ENCODE results near the gene MRPL16.
A peak's percentile ranks its signal among the peaks of the same experiment; 100 is the strongest.
"Not testable (repeated sequence)": the region's sequence is repeated elsewhere in the genome, so short reads cannot be mapped to it uniquely, and the experiment has no call there.

Gene MRPL16

DNA sequence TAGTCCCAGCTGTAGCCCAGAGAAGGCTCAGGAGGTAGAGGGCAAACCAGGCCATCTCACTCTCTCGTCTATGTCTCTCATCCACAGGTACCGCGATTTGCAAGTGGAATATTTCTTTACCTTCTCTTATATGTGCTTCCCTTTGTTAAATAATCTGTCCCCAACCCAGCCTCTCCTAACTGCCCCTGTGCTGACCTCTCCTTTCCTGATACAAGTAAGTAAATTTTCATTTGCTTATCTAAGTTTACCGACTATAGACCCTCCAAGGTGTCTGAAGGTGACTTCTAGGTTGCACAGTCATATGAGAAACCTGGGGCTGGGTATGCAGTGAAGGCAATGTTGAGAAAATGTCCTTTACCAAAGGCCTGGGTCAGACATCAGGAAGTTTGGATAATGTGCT, 34.8 kb upstream of the MRPL16 start, which contains the start of gene CBLIF:
TSS of gene CBLIF (minus strand) at position 101 of the 400 bp plus-strand sequence. CDS start at position 55, 46 bp downstream.
- H3K9ac ChIP-seq (ENCODE audit: low read depth in 1 of 2, low read length in 2 of 2): no peak within 1 kb of the TSS
- no peaks in the 10 kb centered on the region for H3K9me3 ChIP-seq (ENCODE audit: control insufficient read depth in 2 of 2, low read length in 2 of 2)
- no peak within 1 kb of the TSS for H3K4me3 ChIP-seq (ENCODE audit: low read length in 2 of 2)
- H3K27ac ChIP-seq (ENCODE audit: low read depth in 2 of 2, low read length in 2 of 2): peak within 1 kb of the TSS in 1 of 2 donors; percentile 9
- H3K36me3 ChIP-seq (ENCODE audit: control insufficient read depth in 2 of 2, insufficient read depth in 2 of 2, low read length in 2 of 2): no peaks in the 10 kb centered on the region
- peaks cover 5 to 19% of the 10 kb centered on the region in 2 donors for H3K4me1 ChIP-seq (ENCODE audit: control insufficient read depth in 2 of 2, insufficient read depth in 2 of 2, low read length in 2 of 2)
- H3K27me3 ChIP-seq (ENCODE audit: control insufficient read depth in 2 of 2, insufficient read depth in 2 of 2, low read length in 2 of 2): no peaks in the 10 kb centered on the region

DNA sequence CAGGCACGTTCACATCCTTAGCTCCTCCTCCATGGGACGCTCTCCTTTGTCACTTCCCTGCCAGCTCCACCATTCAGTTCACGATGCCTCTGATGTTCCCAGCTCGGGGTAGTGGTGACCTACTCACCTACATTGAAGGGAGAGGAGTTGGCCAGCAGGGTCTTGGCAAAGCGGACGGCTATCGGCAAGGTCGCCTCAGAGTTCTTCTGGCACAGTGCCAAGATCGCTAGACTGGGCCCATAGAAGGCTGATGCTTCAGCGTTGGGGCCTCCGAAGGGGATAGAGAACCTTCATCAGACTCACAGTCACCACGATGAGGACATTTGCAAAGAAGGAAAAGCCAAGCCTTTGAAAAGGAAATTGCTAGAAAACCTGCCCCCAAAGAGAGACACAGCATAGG, 31.7 kb upstream of the MRPL16 start:
- Histone ChIP-seq H3K27me3 (ENCODE audit: control insufficient read depth in 2 of 2, insufficient read depth in 2 of 2, low read length in 2 of 2) (no peaks in the 10 kb centered on the region), H3K4me1 (ENCODE audit: control insufficient read depth in 2 of 2, insufficient read depth in 2 of 2, low read length in 2 of 2) (peaks cover 0 to 9% of the 10 kb centered on the region in 2 donors), H3K27ac (ENCODE audit: low read depth in 2 of 2, low read length in 2 of 2) (no peak overlapping the region), H3K9ac (ENCODE audit: low read depth in 1 of 2, low read length in 2 of 2) (no peak overlapping the region), H3K36me3 (ENCODE audit: control insufficient read depth in 2 of 2, insufficient read depth in 2 of 2, low read length in 2 of 2) (no peaks in the 10 kb centered on the region), H3K9me3 (ENCODE audit: control insufficient read depth in 2 of 2, low read length in 2 of 2) (no peaks in the 10 kb centered on the region), H3K4me3 (ENCODE audit: low read length in 2 of 2) (no peak overlapping the region)

DNA sequence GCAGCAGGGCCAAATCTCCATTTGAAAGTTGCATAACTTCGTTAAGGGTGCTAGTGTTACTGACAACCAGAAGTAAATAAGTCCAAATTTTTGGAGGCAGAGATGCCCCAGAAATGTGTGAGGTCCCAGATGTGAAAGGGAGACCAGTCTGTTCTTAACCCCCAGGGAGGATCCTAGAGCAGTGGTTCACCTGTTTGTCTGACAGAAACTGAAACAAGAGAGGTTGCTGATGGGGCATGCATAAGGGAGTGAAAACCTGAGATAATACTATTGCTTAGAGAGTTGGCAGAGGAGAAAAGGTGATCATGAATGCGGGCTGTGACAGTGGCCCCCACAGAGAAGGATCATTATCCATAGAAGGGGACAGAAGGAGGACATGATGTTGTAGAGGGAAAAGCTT, 30.9 kb upstream of the MRPL16 start:
- peaks cover 0 to 3% of the 10 kb centered on the region in 2 donors for H3K4me1 ChIP-seq (ENCODE audit: control insufficient read depth in 2 of 2, insufficient read depth in 2 of 2, low read length in 2 of 2)
- no peak overlapping the region for H3K27ac ChIP-seq (ENCODE audit: low read depth in 2 of 2, low read length in 2 of 2)
- H3K4me3 ChIP-seq (ENCODE audit: low read length in 2 of 2): no peak overlapping the region
- no peaks in the 10 kb centered on the region for H3K36me3 ChIP-seq (ENCODE audit: control insufficient read depth in 2 of 2, insufficient read depth in 2 of 2, low read length in 2 of 2)
- no peaks in the 10 kb centered on the region for H3K9me3 ChIP-seq (ENCODE audit: control insufficient read depth in 2 of 2, low read length in 2 of 2)
- no peak overlapping the region for H3K9ac ChIP-seq (ENCODE audit: low read depth in 1 of 2, low read length in 2 of 2)
- no peaks in the 10 kb centered on the region for H3K27me3 ChIP-seq (ENCODE audit: control insufficient read depth in 2 of 2, insufficient read depth in 2 of 2, low read length in 2 of 2)

DNA sequence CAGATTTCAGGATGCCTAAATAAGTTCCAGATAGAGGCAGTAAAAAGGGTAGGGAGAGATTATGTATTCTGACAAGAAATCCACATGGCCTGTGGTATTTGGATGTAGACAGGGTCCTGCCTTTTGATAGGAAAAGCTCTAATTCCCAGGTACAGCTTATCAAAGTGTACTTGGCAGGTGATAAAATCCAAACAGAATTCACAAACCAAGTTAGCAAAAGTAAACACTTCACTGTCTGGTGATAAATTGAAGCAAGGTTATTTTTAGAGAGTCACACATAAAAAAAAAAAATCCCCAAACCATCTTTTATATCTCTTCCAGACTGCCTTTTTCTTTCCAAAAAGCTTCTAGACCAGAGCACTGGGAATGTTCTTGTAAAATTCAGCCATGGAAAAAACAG, 29.0 kb upstream of the MRPL16 start:
- Histone ChIP-seq H3K4me3 (ENCODE audit: low read length in 2 of 2) (no peak overlapping the region), H3K9me3 (ENCODE audit: control insufficient read depth in 2 of 2, low read length in 2 of 2) (no peaks in the 10 kb centered on the region), H3K9ac (ENCODE audit: low read depth in 1 of 2, low read length in 2 of 2) (no peak overlapping the region), H3K27ac (ENCODE audit: low read depth in 2 of 2, low read length in 2 of 2) (no peak overlapping the region), H3K36me3 (ENCODE audit: control insufficient read depth in 2 of 2, insufficient read depth in 2 of 2, low read length in 2 of 2) (no peaks in the 10 kb centered on the region), H3K27me3 (ENCODE audit: control insufficient read depth in 2 of 2, insufficient read depth in 2 of 2, low read length in 2 of 2) (no peaks in the 10 kb centered on the region), H3K4me1 (ENCODE audit: control insufficient read depth in 2 of 2, insufficient read depth in 2 of 2, low read length in 2 of 2) (no peaks in the 10 kb centered on the region)

DNA sequence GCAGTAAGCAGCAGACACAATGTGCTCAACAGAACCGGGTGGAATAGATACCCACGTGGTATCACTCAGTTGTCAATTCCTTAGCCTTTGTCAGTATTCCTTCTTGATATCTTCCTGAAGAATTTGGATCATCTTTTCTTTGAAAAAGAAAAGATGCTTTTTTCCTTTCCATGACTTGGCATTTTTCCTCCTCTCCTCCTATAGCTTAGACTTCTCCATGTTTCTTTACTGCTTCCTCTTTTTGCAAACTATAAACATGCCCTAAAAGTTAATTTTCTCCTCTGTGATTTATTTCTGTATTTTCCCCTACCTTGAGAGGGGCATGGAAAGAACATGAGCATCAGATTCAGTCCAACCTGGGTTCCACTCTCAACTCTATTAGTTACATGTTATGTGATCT, 23.0 kb upstream of the MRPL16 start:
- Histone ChIP-seq H3K9me3 (ENCODE audit: control insufficient read depth in 2 of 2, low read length in 2 of 2) (no peaks in the 10 kb centered on the region), H3K27me3 (ENCODE audit: control insufficient read depth in 2 of 2, insufficient read depth in 2 of 2, low read length in 2 of 2) (no peaks in the 10 kb centered on the region), H3K4me1 (ENCODE audit: control insufficient read depth in 2 of 2, insufficient read depth in 2 of 2, low read length in 2 of 2) (no peaks in the 10 kb centered on the region), H3K4me3 (ENCODE audit: low read length in 2 of 2) (no peak overlapping the region), H3K36me3 (ENCODE audit: control insufficient read depth in 2 of 2, insufficient read depth in 2 of 2, low read length in 2 of 2) (no peaks in the 10 kb centered on the region), H3K27ac (ENCODE audit: low read depth in 2 of 2, low read length in 2 of 2) (no peak overlapping the region), H3K9ac (ENCODE audit: low read depth in 1 of 2, low read length in 2 of 2) (no peak overlapping the region)

DNA sequence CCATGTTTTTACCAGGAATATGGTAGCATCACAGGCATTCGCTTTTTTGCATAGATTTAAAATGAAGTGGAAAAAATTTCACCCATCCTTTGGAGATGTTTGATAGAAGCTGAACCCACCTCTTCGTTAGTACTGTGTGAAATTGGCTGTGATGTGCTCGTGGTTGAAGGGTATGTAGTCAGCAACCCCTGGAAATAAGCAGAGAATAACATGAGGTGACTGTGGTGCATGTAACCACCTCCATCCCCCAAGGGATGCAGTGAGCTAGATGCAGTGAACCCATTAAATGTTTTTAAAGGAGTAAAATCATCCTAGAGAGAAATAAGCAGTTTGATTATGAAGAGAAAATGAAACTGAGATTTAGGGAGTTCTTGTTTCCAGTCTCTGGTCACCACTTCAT, 18.8 kb upstream of the MRPL16 start:
- Histone ChIP-seq H3K27me3 (ENCODE audit: control insufficient read depth in 2 of 2, insufficient read depth in 2 of 2, low read length in 2 of 2) (no peaks in the 10 kb centered on the region), H3K4me3 (ENCODE audit: low read length in 2 of 2) (no peak overlapping the region), H3K36me3 (ENCODE audit: control insufficient read depth in 2 of 2, insufficient read depth in 2 of 2, low read length in 2 of 2) (no peaks in the 10 kb centered on the region), H3K27ac (ENCODE audit: low read depth in 2 of 2, low read length in 2 of 2) (no peak overlapping the region), H3K9me3 (ENCODE audit: control insufficient read depth in 2 of 2, low read length in 2 of 2) (no peaks in the 10 kb centered on the region), H3K9ac (ENCODE audit: low read depth in 1 of 2, low read length in 2 of 2) (no peak overlapping the region), H3K4me1 (ENCODE audit: control insufficient read depth in 2 of 2, insufficient read depth in 2 of 2, low read length in 2 of 2) (no peaks in the 10 kb centered on the region)

DNA sequence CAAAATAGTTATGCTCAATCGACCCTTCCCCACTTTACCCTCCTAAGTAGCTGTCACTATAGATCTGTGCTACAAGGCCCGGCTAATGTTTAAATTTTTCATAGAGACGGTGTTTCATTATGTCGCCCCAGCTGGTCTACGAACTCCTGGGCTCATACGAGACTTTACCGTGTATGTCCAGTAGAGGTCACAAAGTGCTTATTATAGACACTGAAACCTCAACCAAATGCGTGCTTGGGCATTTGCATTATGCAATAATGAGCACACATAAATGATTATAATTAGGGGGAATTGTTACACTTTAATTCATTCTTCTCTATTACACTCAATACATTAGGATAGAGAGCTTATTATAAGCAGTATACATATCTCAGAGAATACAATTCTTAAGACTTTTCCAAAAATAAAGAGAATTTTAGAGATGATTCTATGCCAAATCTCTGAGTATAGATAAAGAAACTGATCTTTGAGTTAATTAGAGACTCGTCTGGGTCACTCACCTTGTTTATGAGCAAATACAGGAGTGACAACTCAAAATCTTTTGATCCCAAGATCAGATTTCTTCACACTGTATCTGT, 12.5 kb upstream of the MRPL16 start:
- Histone ChIP-seq H3K9ac (ENCODE audit: low read depth in 1 of 2, low read length in 2 of 2) (peak overlapping the region in 1 of 2 donors; percentile 53), H3K27ac (ENCODE audit: low read depth in 2 of 2, low read length in 2 of 2) (no peak overlapping the region), H3K4me1 (ENCODE audit: control insufficient read depth in 2 of 2, insufficient read depth in 2 of 2, low read length in 2 of 2) (no peaks in the 10 kb centered on the region), H3K9me3 (ENCODE audit: control insufficient read depth in 2 of 2, low read length in 2 of 2) (no peaks in the 10 kb centered on the region), H3K27me3 (ENCODE audit: control insufficient read depth in 2 of 2, insufficient read depth in 2 of 2, low read length in 2 of 2) (no peaks in the 10 kb centered on the region), H3K36me3 (ENCODE audit: control insufficient read depth in 2 of 2, insufficient read depth in 2 of 2, low read length in 2 of 2) (no peaks in the 10 kb centered on the region), H3K4me3 (ENCODE audit: low read length in 2 of 2) (no peak overlapping the region)

DNA sequence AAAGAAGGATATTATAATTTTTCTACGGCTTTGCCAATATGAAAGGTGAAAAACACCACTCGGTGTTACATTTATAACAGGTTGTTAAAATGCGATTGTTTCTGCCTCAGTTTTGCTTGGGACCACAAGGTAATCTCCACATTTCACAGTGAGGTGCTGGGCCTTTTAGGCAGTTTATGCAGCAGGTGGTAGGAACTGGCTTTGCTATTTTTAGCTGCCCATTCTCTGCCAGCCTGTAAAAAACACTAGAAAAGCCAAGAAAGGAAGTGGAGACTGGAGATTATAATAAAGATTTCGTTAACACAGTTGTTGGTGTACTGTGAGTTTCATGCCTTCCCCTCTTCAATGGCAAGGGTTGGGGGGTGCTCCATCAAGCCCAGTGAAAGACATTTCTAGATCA, 8.0 kb upstream of the MRPL16 start:
- H3K4me3 ChIP-seq (ENCODE audit: low read length in 2 of 2): no peak overlapping the region
- no peak overlapping the region for H3K9ac ChIP-seq (ENCODE audit: low read depth in 1 of 2, low read length in 2 of 2)
- H3K36me3 ChIP-seq (ENCODE audit: control insufficient read depth in 2 of 2, insufficient read depth in 2 of 2, low read length in 2 of 2): no peaks in the 10 kb centered on the region
- no peaks in the 10 kb centered on the region for H3K27me3 ChIP-seq (ENCODE audit: control insufficient read depth in 2 of 2, insufficient read depth in 2 of 2, low read length in 2 of 2)
- no peaks in the 10 kb centered on the region for H3K9me3 ChIP-seq (ENCODE audit: control insufficient read depth in 2 of 2, low read length in 2 of 2)
- no peaks in the 10 kb centered on the region for H3K4me1 ChIP-seq (ENCODE audit: control insufficient read depth in 2 of 2, insufficient read depth in 2 of 2, low read length in 2 of 2)
- no peak overlapping the region for H3K27ac ChIP-seq (ENCODE audit: low read depth in 2 of 2, low read length in 2 of 2)

DNA sequence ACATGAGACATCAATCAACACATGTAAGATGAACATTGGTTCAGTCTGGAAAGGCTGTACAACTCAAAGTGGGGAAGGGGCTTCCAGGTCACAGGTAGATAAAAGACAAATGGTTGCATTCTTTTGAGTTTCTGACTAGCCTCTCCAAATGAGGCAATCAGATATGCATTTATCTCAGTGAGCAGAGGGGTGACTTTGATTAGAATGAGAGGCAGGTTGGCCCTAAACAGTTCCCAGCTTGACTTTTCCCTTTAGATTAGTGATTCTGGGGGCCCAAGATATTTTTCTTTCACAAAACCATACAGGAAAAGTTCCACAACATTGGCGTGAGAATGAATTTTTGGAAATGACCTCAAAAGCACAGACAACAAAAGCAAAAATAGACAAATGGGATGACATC, 5.9 kb upstream of the MRPL16 start:
- not testable (repeated sequence) for H3K27ac ChIP-seq (ENCODE audit: low read depth in 2 of 2, low read length in 2 of 2); H3K9ac ChIP-seq (ENCODE audit: low read depth in 1 of 2, low read length in 2 of 2); H3K27me3 ChIP-seq (ENCODE audit: control insufficient read depth in 2 of 2, insufficient read depth in 2 of 2, low read length in 2 of 2); H3K4me3 ChIP-seq (ENCODE audit: low read length in 2 of 2); H3K36me3 ChIP-seq (ENCODE audit: control insufficient read depth in 2 of 2, insufficient read depth in 2 of 2, low read length in 2 of 2); H3K9me3 ChIP-seq (ENCODE audit: control insufficient read depth in 2 of 2, low read length in 2 of 2); H3K4me1 ChIP-seq (ENCODE audit: control insufficient read depth in 2 of 2, insufficient read depth in 2 of 2, low read length in 2 of 2)

DNA sequence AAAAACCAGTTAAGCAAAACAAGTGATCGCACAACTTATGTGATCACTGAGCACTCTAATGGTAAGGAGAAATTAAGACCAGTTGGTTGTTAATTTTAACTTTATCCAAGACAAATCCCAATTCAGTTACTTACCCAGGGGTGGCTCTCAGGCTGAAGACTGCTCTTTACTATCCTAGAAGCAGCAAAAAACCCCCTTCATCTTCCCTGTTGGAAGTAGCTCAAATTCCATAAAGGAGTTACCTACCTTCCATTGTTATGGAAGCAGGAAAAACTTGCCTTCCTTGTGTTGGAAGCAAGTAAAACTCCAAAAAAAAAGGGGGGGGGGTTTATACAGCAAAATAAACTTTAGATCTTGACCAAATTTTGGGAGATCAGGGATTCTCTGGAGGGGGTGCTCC, 5.2 kb upstream of the MRPL16 start:
- Histone ChIP-seq H3K36me3 (ENCODE audit: control insufficient read depth in 2 of 2, insufficient read depth in 2 of 2, low read length in 2 of 2) (no peaks in the 10 kb centered on the region), H3K4me1 (ENCODE audit: control insufficient read depth in 2 of 2, insufficient read depth in 2 of 2, low read length in 2 of 2) (peaks cover 0 to 3% of the 10 kb centered on the region in 2 donors), H3K9ac (ENCODE audit: low read depth in 1 of 2, low read length in 2 of 2) (no peak overlapping the region), H3K9me3 (ENCODE audit: control insufficient read depth in 2 of 2, low read length in 2 of 2) (no peaks in the 10 kb centered on the region), H3K4me3 (ENCODE audit: low read length in 2 of 2) (no peak overlapping the region), H3K27me3 (ENCODE audit: control insufficient read depth in 2 of 2, insufficient read depth in 2 of 2, low read length in 2 of 2) (no peaks in the 10 kb centered on the region), H3K27ac (ENCODE audit: low read depth in 2 of 2, low read length in 2 of 2) (no peak overlapping the region)

DNA sequence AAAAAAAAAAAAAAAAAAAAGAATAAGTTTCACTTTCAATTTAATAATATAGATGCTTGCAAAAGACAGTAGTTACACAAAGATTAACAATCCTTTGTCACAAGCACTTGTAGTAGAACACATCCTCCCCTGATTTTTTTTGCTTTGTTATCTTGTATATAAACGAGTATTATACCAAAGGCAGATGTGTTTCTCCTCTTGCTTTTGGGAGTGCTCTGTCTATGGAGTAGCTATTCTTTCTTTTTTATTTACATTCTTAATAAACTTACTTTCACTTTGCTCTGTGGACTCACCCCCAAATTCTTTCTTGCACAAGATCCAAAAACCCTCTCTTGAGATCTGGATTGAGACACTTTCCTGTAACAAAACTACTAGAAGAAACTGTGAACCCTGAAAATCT, 3.4 kb upstream of the MRPL16 start:
- no peaks in the 10 kb centered on the region for H3K27me3 ChIP-seq (ENCODE audit: control insufficient read depth in 2 of 2, insufficient read depth in 2 of 2, low read length in 2 of 2)
- H3K27ac ChIP-seq (ENCODE audit: low read depth in 2 of 2, low read length in 2 of 2): no peak overlapping the region
- H3K36me3 ChIP-seq (ENCODE audit: control insufficient read depth in 2 of 2, insufficient read depth in 2 of 2, low read length in 2 of 2): no peaks in the 10 kb centered on the region
- H3K4me3 ChIP-seq (ENCODE audit: low read length in 2 of 2): no peak overlapping the region
- H3K9me3 ChIP-seq (ENCODE audit: control insufficient read depth in 2 of 2, low read length in 2 of 2): no peaks in the 10 kb centered on the region
- no peak overlapping the region for H3K9ac ChIP-seq (ENCODE audit: low read depth in 1 of 2, low read length in 2 of 2)
- H3K4me1 ChIP-seq (ENCODE audit: control insufficient read depth in 2 of 2, insufficient read depth in 2 of 2, low read length in 2 of 2): peaks cover 4 to 8% of the 10 kb centered on the region in 2 donors
